ENCODE measurements around the gene ELOF1. TPM values are rescaled to one million over a fixed set of nuclear protein-coding genes. Genes with fewer than 3 reads are reported as not detected.

The ELOF1 gene
- total and polyA plus RNA-seq, 2 of the 13 experiments (the other 11 are each of a cell fraction or from before 2014, with no cell fraction given), result 14.5 to 43.2 TPM

GRCh38 chr19:11558881-11559828 lies at the start of gene ELOF1 (continued):
- no peak for TF ChIP-seq TEAD2 (CRISPR knock-in tag; IDR thresholded peaks at IDR 0.05)
- peak; percentile 34; the same call in 1 of the 2 replicates for TF ChIP-seq MAX (IDR thresholded peaks at IDR 0.05)
- TF ChIP-seq ZNF740 (CRISPR knock-in tag; IDR thresholded peaks at IDR 0.05), result no peak
- no peak for TF ChIP-seq NFYB (CRISPR knock-in tag; IDR thresholded peaks at IDR 0.05)
- TF ChIP-seq ZNF558 (CRISPR knock-in tag; IDR thresholded peaks at IDR 0.05; ENCODE audit: borderline replicate concordance), result no peak
- no peak for TF ChIP-seq HIC2 (CRISPR knock-in tag; IDR thresholded peaks at IDR 0.05; ENCODE audit: low read depth)
- peak; percentile 74; the same call in 1 of the 2 replicates for TF ChIP-seq ZNF543 (CRISPR knock-in tag; IDR thresholded peaks at IDR 0.05)
- peak; percentile 85 for TF ChIP-seq THAP11 (CRISPR knock-in tag; IDR thresholded peaks at IDR 0.05)
- no peak for TF ChIP-seq ZNF280D (CRISPR knock-in tag; IDR thresholded peaks at IDR 0.05)
- no peak for TF ChIP-seq ZNF7 (CRISPR knock-in tag; IDR thresholded peaks at IDR 0.05)
- no peak for TF ChIP-seq NFIB (CRISPR knock-in tag; IDR thresholded peaks at IDR 0.05; ENCODE audit: borderline replicate concordance)
- TF ChIP-seq DZIP1 (CRISPR knock-in tag; IDR thresholded peaks at IDR 0.05), result no peak
- 0 out of 2 replicates have a peak, but pooled peaks have one; percentile 57 for TF ChIP-seq TOE1 (CRISPR knock-in tag; IDR thresholded peaks at IDR 0.05)
- TF ChIP-seq CENPBD1 (CRISPR knock-in tag; IDR thresholded peaks at IDR 0.05; ENCODE audit: borderline replicate concordance, low read depth), result no peak
- no peak for TF ChIP-seq SOX5 (CRISPR knock-in tag; IDR thresholded peaks at IDR 0.05; ENCODE audit: borderline replicate concordance)
- no peak for TF ChIP-seq ZNF264 (CRISPR knock-in tag; IDR thresholded peaks at IDR 0.05)
- peak; percentile 52; the same call in 1 of the 2 replicates for TF ChIP-seq ZMAT3 (CRISPR knock-in tag; conservative IDR thresholded peaks at IDR 0.05)
- no peak for TF ChIP-seq ZNF446 (CRISPR knock-in tag; IDR thresholded peaks at IDR 0.05)
- TF ChIP-seq POLR2AphosphoS5 (IDR thresholded peaks at IDR 0.05; ENCODE audit: low read depth, low read length), result peak; percentile 98
- TF ChIP-seq ZNF616 (CRISPR knock-in tag; IDR thresholded peaks at IDR 0.05; ENCODE audit: low read depth), result no peak
- TF ChIP-seq ZNF614 (CRISPR knock-in tag; IDR thresholded peaks at IDR 0.05; ENCODE audit: borderline replicate concordance), result no peak
